Neural cell (in vitro differentiated cells): Measurements from ENCODE around the gene FAM124B.

Experiments
- EP300 ChIP-seq: fragments of 450-650 bp; conservative IDR thresholded peaks from 2 replicates; pipeline ENCODE4 v1.6.1; 2014; ENCODE audit warnings: antibody characterized with exemption, mild to moderate bottlenecking, moderate library complexity; ENCODE audit not compliant: poor library complexity, severe bottlenecking
- EZH2 ChIP-seq: fragments of 200-600, 300-800 bp; shearing (Covaris generic), sonication (generic); IDR thresholded peaks from 2 replicates; pipeline ENCODE4 v1.6.1; 2014; ENCODE audit warnings: antibody characterized with exemption, low read length, borderline replicate concordance, mild to moderate bottlenecking; ENCODE audit not compliant: insufficient read depth, poor library complexity, severe bottlenecking
- MXI1 ChIP-seq: fragments of 450-650 bp; conservative IDR thresholded peaks from 2 replicates; pipeline ENCODE4 v1.6.1; 2014; ENCODE audit warnings: antibody characterized with exemption, mild to moderate bottlenecking; ENCODE audit not compliant: poor library complexity, severe bottlenecking
- POLR2AphosphoS5 ChIP-seq: IDR thresholded peaks from 2 replicates; pipeline ENCODE4 v1.6.1; 2012
- RAD21 ChIP-seq: fragments of 450-650 bp; conservative IDR thresholded peaks from 2 replicates; pipeline ENCODE4 v1.6.1; 2014; ENCODE audit warnings: antibody characterized with exemption, mild to moderate bottlenecking, moderate library complexity
- REST ChIP-seq: IDR thresholded peaks from 2 replicates; pipeline ENCODE4 v1.6.1; 2012; ENCODE audit warnings: borderline replicate concordance
- SMC3 ChIP-seq: fragments of 450-650 bp; conservative IDR thresholded peaks from 2 replicates; pipeline ENCODE4 v1.6.1; 2014; ENCODE audit warnings: antibody characterized with exemption, mild to moderate bottlenecking, moderate library complexity; ENCODE audit not compliant: poor library complexity
- TAF1 ChIP-seq: IDR thresholded peaks from 2 replicates; pipeline ENCODE4 v1.6.1; 2012; ENCODE audit warnings: low read depth
- TF ChIP-seq, protein P1 (sequence below): fragments of 450-650 bp; IDR thresholded peaks from 2 replicates; pipeline ENCODE4 v1.5.1; 2014; ENCODE audit warnings: antibody characterized with exemption, mild to moderate bottlenecking, moderate library complexity; ENCODE audit not compliant: poor library complexity, severe bottlenecking

GRCh38 chr2:224386876-224387275 is 15.0 kb downstream of the FAM124B start:
- TF ChIP-seq, protein P1, sequence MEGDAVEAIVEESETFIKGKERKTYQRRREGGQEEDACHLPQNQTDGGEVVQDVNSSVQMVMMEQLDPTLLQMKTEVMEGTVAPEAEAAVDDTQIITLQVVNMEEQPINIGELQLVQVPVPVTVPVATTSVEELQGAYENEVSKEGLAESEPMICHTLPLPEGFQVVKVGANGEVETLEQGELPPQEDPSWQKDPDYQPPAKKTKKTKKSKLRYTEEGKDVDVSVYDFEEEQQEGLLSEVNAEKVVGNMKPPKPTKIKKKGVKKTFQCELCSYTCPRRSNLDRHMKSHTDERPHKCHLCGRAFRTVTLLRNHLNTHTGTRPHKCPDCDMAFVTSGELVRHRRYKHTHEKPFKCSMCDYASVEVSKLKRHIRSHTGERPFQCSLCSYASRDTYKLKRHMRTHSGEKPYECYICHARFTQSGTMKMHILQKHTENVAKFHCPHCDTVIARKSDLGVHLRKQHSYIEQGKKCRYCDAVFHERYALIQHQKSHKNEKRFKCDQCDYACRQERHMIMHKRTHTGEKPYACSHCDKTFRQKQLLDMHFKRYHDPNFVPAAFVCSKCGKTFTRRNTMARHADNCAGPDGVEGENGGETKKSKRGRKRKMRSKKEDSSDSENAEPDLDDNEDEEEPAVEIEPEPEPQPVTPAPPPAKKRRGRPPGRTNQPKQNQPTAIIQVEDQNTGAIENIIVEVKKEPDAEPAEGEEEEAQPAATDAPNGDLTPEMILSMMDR, result no peak
- TF ChIP-seq TAF1 (no peak), EZH2 (no peak), REST (no peak), MXI1 (no peak), EP300 (no peak), POLR2AphosphoS5 (no peak), SMC3 (no peak), RAD21 (no peak)
